ENCODE results near the gene BCL2L1. TPM values are rescaled to one million over a fixed set of nuclear protein-coding genes. Genes with fewer than 3 reads are reported as not detected.

The BCL2L1 gene
- total and polyA plus RNA-seq, 2 experiments from 2014 or later, result 42.4 to 110 TPM

DNA sequence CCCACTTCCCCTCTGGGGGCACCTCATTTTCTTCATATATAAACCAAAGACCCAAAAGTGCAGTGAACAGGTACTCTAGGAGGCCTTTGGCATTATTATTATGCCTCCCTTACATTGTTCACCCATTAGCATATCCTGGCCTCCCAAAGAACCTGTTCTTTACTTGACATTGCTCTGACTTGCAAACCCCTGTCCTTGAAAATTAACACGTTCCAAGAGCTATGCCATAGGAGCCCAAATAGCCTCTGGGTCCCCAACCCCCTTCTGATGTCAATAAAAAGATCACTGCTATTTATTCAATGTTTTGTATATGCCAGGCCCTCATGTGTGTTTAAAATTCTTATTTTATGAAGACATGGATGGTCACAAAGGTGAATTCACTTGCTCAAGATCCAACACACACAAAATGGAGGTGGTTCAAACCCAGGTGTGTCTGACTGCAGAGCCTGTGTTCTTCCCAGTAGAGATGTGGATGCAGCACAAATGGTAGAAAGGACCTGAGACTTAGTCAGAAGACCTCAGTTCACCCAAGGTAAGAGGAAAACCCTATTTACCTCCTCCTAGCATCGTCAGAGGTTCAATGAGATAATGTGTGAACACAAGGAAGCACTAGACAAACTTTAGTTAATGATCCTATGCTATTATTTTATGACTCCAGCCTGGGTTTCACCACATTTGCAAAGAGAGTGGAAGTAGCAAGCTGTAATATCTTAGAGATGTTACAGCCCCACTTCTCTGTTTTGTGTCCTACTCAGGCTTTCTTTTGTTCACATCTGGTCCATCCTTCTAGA lies 36.6 kb downstream of the BCL2L1 start:
- peaks cover 37% of the 10 kb centered on the region for H3F3A ChIP-seq (replicated peaks; ENCODE audit: low read depth)
- H3K27me3 ChIP-seq (ENCODE audit: insufficient read depth), result no peaks in the 10 kb centered on the region
- ATAC-seq (no peak; the same call in 2 of the 3 replicates), DNase-seq (ENCODE audit: low spot score) (no peak)
- H3K4me2 ChIP-seq, result no peak overlapping the region
- peaks cover 30% of the 10 kb centered on the region for H3K36me3 Mint-ChIP-seq (ENCODE audit: low read depth)
- H4K20me1 ChIP-seq (replicated peaks; ENCODE audit: insufficient read depth), result peaks cover 27% of the 10 kb centered on the region
- H3K4me3 Mint-ChIP-seq, result no peak overlapping the region
- no peaks in the 10 kb centered on the region; the same call in 2 of the 3 replicates for H3K9me3 Mint-ChIP-seq
- H3K27me3 Mint-ChIP-seq (ENCODE audit: insufficient read depth, low read depth, poor library complexity), result peaks cover 3% of the 10 kb centered on the region
- peaks cover 12% of the 10 kb centered on the region; the same call in 2 of the 3 replicates for H3K4me1 Mint-ChIP-seq
- H3K27ac Mint-ChIP-seq, result no peak overlapping the region
- peaks cover 10% of the 10 kb centered on the region for H3K4me1 ChIP-seq (ENCODE audit: insufficient read depth)
- no peak for TF ChIP-seq CREB1 (CRISPR knock-in tag; IDR thresholded peaks at IDR 0.05; ENCODE audit: low read depth)
- TF ChIP-seq, protein P1, sequence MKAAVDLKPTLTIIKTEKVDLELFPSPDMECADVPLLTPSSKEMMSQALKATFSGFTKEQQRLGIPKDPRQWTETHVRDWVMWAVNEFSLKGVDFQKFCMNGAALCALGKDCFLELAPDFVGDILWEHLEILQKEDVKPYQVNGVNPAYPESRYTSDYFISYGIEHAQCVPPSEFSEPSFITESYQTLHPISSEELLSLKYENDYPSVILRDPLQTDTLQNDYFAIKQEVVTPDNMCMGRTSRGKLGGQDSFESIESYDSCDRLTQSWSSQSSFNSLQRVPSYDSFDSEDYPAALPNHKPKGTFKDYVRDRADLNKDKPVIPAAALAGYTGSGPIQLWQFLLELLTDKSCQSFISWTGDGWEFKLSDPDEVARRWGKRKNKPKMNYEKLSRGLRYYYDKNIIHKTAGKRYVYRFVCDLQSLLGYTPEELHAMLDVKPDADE (IDR thresholded peaks at IDR 0.05), result no peak
- TF ChIP-seq STAT1 (IDR thresholded peaks at IDR 0.05; ENCODE audit: unreplicated experiment), result no peak
- TF ChIP-seq, protein P2, sequence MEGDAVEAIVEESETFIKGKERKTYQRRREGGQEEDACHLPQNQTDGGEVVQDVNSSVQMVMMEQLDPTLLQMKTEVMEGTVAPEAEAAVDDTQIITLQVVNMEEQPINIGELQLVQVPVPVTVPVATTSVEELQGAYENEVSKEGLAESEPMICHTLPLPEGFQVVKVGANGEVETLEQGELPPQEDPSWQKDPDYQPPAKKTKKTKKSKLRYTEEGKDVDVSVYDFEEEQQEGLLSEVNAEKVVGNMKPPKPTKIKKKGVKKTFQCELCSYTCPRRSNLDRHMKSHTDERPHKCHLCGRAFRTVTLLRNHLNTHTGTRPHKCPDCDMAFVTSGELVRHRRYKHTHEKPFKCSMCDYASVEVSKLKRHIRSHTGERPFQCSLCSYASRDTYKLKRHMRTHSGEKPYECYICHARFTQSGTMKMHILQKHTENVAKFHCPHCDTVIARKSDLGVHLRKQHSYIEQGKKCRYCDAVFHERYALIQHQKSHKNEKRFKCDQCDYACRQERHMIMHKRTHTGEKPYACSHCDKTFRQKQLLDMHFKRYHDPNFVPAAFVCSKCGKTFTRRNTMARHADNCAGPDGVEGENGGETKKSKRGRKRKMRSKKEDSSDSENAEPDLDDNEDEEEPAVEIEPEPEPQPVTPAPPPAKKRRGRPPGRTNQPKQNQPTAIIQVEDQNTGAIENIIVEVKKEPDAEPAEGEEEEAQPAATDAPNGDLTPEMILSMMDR (conservative IDR thresholded peaks at IDR 0.05; ENCODE audit: low read depth in 2 of 2), result no peak
- TF ChIP-seq POLR2AphosphoS5 (IDR thresholded peaks at IDR 0.05; ENCODE audit: low read depth), result no peak
- H3K9me2 ChIP-seq (ENCODE audit: insufficient read depth), result peaks cover 9% of the 10 kb centered on the region; the same call in 1 of the 2 replicates
- H3K79me2 ChIP-seq (replicated peaks; ENCODE audit: insufficient read depth), result peaks cover 74% of the 10 kb centered on the region
- peak overlapping the region; percentile 57 for H3K27ac ChIP-seq (ENCODE audit: low read depth)
- peaks cover 5% of the 10 kb centered on the region; the same call in 1 of the 2 replicates for H3K36me3 ChIP-seq (ENCODE audit: insufficient read depth)
- no peak overlapping the region for H2AFZ ChIP-seq
- no peak overlapping the region for H3K4me3 ChIP-seq

DNA sequence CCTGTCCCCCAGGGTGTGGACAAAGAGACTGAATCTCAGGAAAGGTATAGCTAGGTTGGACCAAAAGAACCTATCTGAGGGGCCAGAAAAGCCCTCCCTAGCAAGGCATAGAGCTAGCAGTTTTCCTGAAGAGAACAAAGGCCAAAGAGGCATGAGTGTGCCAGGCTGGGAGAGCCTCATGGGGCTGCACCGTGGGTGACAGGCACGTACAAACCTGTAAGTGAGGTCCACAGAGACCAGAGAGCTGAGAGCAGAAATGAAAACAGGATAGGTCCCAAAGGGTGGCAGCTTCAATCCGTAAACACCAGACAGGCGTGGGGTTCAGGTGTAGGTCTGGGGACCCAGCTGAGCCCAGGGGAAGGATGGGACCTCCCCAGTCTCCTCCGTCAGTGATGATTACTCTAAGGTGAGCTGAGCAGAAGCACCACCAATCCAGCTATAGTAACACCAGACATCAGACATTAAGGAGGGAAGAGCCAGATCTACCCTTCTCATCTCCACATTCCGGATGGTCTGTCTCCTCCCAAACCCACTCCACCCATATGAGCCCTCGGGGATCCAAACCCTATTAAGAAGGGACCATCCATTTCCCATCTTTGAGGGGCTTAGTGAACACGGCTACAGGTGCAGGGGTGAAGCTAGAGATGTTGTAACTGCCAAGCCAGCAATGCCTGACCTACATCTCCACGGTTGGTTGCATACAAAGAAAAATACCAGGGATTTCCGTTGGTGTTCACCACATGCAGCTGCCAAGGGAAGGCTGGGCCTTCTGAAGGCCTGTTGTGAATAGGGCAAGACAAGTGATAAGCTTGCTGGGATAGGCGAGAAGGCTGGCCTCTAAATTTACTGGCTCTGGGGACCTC lies 38.3 kb downstream of the BCL2L1 start:
- Histone ChIP-seq H4K20me1 (replicated peaks; ENCODE audit: insufficient read depth) (peaks cover 27% of the 10 kb centered on the region), H3K4me3 (no peak overlapping the region), H3K27ac (ENCODE audit: low read depth) (peak overlapping the region; percentile 56; the same call in 1 of the 2 replicates), H3K9me2 (ENCODE audit: insufficient read depth) (peaks cover 9% of the 10 kb centered on the region; the same call in 1 of the 2 replicates), H3F3A (replicated peaks; ENCODE audit: low read depth) (peaks cover 27% of the 10 kb centered on the region), H3K4me2 (no peak overlapping the region), H3K4me1 (ENCODE audit: insufficient read depth) (peaks cover 12% of the 10 kb centered on the region), H3K36me3 (ENCODE audit: insufficient read depth) (peaks cover 5% of the 10 kb centered on the region; the same call in 1 of the 2 replicates), H3K79me2 (replicated peaks; ENCODE audit: insufficient read depth) (peaks cover 69% of the 10 kb centered on the region), H2AFZ (no peak overlapping the region), H3K27me3 (ENCODE audit: insufficient read depth) (no peaks in the 10 kb centered on the region)
- Mint-ChIP-seq H3K4me1 (peaks cover 10% of the 10 kb centered on the region), H3K27ac (no peak overlapping the region), H3K9me3 (no peaks in the 10 kb centered on the region; the same call in 2 of the 3 replicates), H3K36me3 (ENCODE audit: low read depth) (peaks cover 25% of the 10 kb centered on the region), H3K27me3 (ENCODE audit: insufficient read depth, low read depth, poor library complexity) (peaks cover 3% of the 10 kb centered on the region), H3K4me3 (no peak overlapping the region)
- no peak for DNase-seq (ENCODE audit: low spot score)
- ATAC-seq, result no peak
- TF ChIP-seq NANOG (IDR thresholded peaks at IDR 0.05; ENCODE audit: borderline replicate concordance), result no peak
- no peak for TF ChIP-seq ZNF331 (CRISPR knock-in tag; IDR thresholded peaks at IDR 0.05; ENCODE audit: low read depth)
- no peak for TF ChIP-seq JUNB (IDR thresholded peaks at IDR 0.05; ENCODE audit: unreplicated experiment)
- no peak for TF ChIP-seq CREB1 (CRISPR knock-in tag; IDR thresholded peaks at IDR 0.05; ENCODE audit: low read depth)
- TF ChIP-seq EZH2 (IDR thresholded peaks at IDR 0.05; ENCODE audit: low read depth, unreplicated experiment), result no peak
- TF ChIP-seq, protein P1 (IDR thresholded peaks at IDR 0.05), result no peak
- no peak for TF ChIP-seq STAT1 (IDR thresholded peaks at IDR 0.05; ENCODE audit: unreplicated experiment)
- TF ChIP-seq, protein P2 (conservative IDR thresholded peaks at IDR 0.05; ENCODE audit: low read depth in 2 of 2), result no peak
- TF ChIP-seq, protein P3, sequence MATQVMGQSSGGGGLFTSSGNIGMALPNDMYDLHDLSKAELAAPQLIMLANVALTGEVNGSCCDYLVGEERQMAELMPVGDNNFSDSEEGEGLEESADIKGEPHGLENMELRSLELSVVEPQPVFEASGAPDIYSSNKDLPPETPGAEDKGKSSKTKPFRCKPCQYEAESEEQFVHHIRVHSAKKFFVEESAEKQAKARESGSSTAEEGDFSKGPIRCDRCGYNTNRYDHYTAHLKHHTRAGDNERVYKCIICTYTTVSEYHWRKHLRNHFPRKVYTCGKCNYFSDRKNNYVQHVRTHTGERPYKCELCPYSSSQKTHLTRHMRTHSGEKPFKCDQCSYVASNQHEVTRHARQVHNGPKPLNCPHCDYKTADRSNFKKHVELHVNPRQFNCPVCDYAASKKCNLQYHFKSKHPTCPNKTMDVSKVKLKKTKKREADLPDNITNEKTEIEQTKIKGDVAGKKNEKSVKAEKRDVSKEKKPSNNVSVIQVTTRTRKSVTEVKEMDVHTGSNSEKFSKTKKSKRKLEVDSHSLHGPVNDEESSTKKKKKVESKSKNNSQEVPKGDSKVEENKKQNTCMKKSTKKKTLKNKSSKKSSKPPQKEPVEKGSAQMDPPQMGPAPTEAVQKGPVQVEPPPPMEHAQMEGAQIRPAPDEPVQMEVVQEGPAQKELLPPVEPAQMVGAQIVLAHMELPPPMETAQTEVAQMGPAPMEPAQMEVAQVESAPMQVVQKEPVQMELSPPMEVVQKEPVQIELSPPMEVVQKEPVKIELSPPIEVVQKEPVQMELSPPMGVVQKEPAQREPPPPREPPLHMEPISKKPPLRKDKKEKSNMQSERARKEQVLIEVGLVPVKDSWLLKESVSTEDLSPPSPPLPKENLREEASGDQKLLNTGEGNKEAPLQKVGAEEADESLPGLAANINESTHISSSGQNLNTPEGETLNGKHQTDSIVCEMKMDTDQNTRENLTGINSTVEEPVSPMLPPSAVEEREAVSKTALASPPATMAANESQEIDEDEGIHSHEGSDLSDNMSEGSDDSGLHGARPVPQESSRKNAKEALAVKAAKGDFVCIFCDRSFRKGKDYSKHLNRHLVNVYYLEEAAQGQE (IDR thresholded peaks at IDR 0.05; ENCODE audit: unreplicated experiment), result no peak
- no peak for TF ChIP-seq POLR2AphosphoS5 (IDR thresholded peaks at IDR 0.05; ENCODE audit: low read depth)

Measured in GM23338 (cell line).